T-helper 1 cell treated with Interleukin-12 subunit alpha and Interleukin-12 subunit beta and Interleukin-4 antibody, amounts not matched to agents 30 μg/mL and 1 μg/mL, for 36 hours (primary cell): ENCODE data around the gene LRGUK.
"Not testable (repeated sequence)": the region's sequence is repeated elsewhere in the genome, so short reads cannot be mapped to it uniquely, and the experiment has no call there.

Experiments
- H3K27ac Mint-ChIP-seq: one replicate; pipeline ENCODE4 v1.8.0; 2021; ENCODE audit warnings: mild to moderate bottlenecking, mixed read lengths
- H3K27me3 Mint-ChIP-seq: one replicate; pipeline ENCODE4 v1.8.0; 2021; ENCODE audit warnings: low read depth, mixed read lengths
- H3K36me3 Mint-ChIP-seq: one replicate; pipeline ENCODE4 v1.8.0; 2021; ENCODE audit warnings: low read depth, mixed read lengths
- H3K4me1 Mint-ChIP-seq: one replicate; pipeline ENCODE4 v1.8.0; 2021; ENCODE audit warnings: low read depth, mixed read lengths
- H3K4me3 Mint-ChIP-seq: one replicate; pipeline ENCODE4 v1.8.0; 2021; ENCODE audit warnings: mild to moderate bottlenecking, moderate library complexity, mixed read lengths
- H3K9me3 Mint-ChIP-seq: one replicate; pipeline ENCODE4 v1.8.0; 2021; ENCODE audit warnings: mixed read lengths

The LRGUK gene

GRCh38 chr7:134278502-134279153 is 151.5 kb downstream of the LRGUK start:
- Mint-ChIP-seq H3K4me3 (no peak overlapping the region), H3K27ac (no peak overlapping the region), H3K36me3 (no peaks in the 10 kb centered on the region), H3K27me3 (peaks cover 17% of the 10 kb centered on the region), H3K9me3 (no peaks in the 10 kb centered on the region), H3K4me1 (no peaks in the 10 kb centered on the region)

- Mint-ChIP-seq H3K9me3 (no peaks in the 10 kb centered on the region), H3K27ac (no peak overlapping the region), H3K27me3 (peaks cover 17% of the 10 kb centered on the region), H3K36me3 (no peaks in the 10 kb centered on the region), H3K4me3 (no peak overlapping the region), H3K4me1 (no peaks in the 10 kb centered on the region)
These were observed 152.2 kb downstream of the LRGUK start for GRCh38 chr7:134279336-134279735.

- H3K27ac Mint-ChIP-seq = no peak overlapping the region
- H3K36me3 Mint-ChIP-seq = no peaks in the 10 kb centered on the region
- H3K4me3 Mint-ChIP-seq = no peak overlapping the region
- no peaks in the 10 kb centered on the region for H3K9me3 Mint-ChIP-seq
- H3K4me1 Mint-ChIP-seq = no peaks in the 10 kb centered on the region
- H3K27me3 Mint-ChIP-seq = peaks cover 15% of the 10 kb centered on the region
These were observed 152.8 kb downstream of the LRGUK start for GRCh38 chr7:134279898-134280297.

- peaks cover 10% of the 10 kb centered on the region for H3K27me3 Mint-ChIP-seq
These were observed 153.4 kb downstream of the LRGUK start for GRCh38 chr7:134280508-134280907.

GRCh38 chr7:134284011-134284410 is 156.9 kb downstream of the LRGUK start:
- no peak overlapping the region for H3K27ac Mint-ChIP-seq
- H3K4me1 Mint-ChIP-seq = no peaks in the 10 kb centered on the region
- H3K9me3 Mint-ChIP-seq = no peaks in the 10 kb centered on the region
- peaks cover 4% of the 10 kb centered on the region for H3K27me3 Mint-ChIP-seq
- no peak overlapping the region for H3K4me3 Mint-ChIP-seq
- no peaks in the 10 kb centered on the region for H3K36me3 Mint-ChIP-seq

More at GRCh38 chr7:134280508-134280907, 153.4 kb downstream of the LRGUK start:
- no peaks in the 10 kb centered on the region for H3K4me1 Mint-ChIP-seq
- H3K4me3 Mint-ChIP-seq = no peak overlapping the region
- H3K36me3 Mint-ChIP-seq = no peaks in the 10 kb centered on the region
- no peak overlapping the region for H3K27ac Mint-ChIP-seq
- H3K9me3 Mint-ChIP-seq = no peaks in the 10 kb centered on the region

- H3K36me3 Mint-ChIP-seq = no peaks in the 10 kb centered on the region
- H3K4me1 Mint-ChIP-seq = no peaks in the 10 kb centered on the region
- no peaks in the 10 kb centered on the region for H3K9me3 Mint-ChIP-seq
- no peaks in the 10 kb centered on the region for H3K27me3 Mint-ChIP-seq
- H3K27ac Mint-ChIP-seq = no peak overlapping the region
- no peak overlapping the region for H3K4me3 Mint-ChIP-seq
These were observed 157.8 kb downstream of the LRGUK start for GRCh38 chr7:134284952-134285351.

GRCh38 chr7:134287916-134288659 is 160.9 kb downstream of the LRGUK start:
- Mint-ChIP-seq H3K4me3 (no peak overlapping the region), H3K27me3 (no peaks in the 10 kb centered on the region), H3K36me3 (no peaks in the 10 kb centered on the region), H3K9me3 (no peaks in the 10 kb centered on the region), H3K4me1 (no peaks in the 10 kb centered on the region), H3K27ac (no peak overlapping the region)

- H3K36me3 Mint-ChIP-seq = peaks cover 5% of the 10 kb centered on the region
- H3K4me1 Mint-ChIP-seq = no peaks in the 10 kb centered on the region
- H3K9me3 Mint-ChIP-seq = no peaks in the 10 kb centered on the region
- H3K4me3 Mint-ChIP-seq = no peak overlapping the region
- no peaks in the 10 kb centered on the region for H3K27me3 Mint-ChIP-seq
- no peak overlapping the region for H3K27ac Mint-ChIP-seq
These were observed 162.3 kb downstream of the LRGUK start for GRCh38 chr7:134289423-134289822.

- Mint-ChIP-seq H3K27ac (no peak overlapping the region), H3K4me1 (no peaks in the 10 kb centered on the region), H3K27me3 (no peaks in the 10 kb centered on the region)
These were observed 162.7 kb downstream of the LRGUK start for GRCh38 chr7:134289841-134290240.

GRCh38 chr7:134290286-134290685 is 163.1 kb downstream of the LRGUK start:
- Mint-ChIP-seq H3K4me3 (no peak overlapping the region), H3K27me3 (no peaks in the 10 kb centered on the region), H3K36me3 (peaks cover 10% of the 10 kb centered on the region), H3K9me3 (no peaks in the 10 kb centered on the region), H3K27ac (no peak overlapping the region), H3K4me1 (no peaks in the 10 kb centered on the region)

More at GRCh38 chr7:134289841-134290240, 162.7 kb downstream of the LRGUK start:
- Mint-ChIP-seq H3K9me3 (no peaks in the 10 kb centered on the region), H3K36me3 (peaks cover 9% of the 10 kb centered on the region), H3K4me3 (no peak overlapping the region)

- H3K4me1 Mint-ChIP-seq = no peaks in the 10 kb centered on the region
- H3K4me3 Mint-ChIP-seq = no peak overlapping the region
- no peaks in the 10 kb centered on the region for H3K27me3 Mint-ChIP-seq
- no peaks in the 10 kb centered on the region for H3K9me3 Mint-ChIP-seq
- H3K36me3 Mint-ChIP-seq = peaks cover 18% of the 10 kb centered on the region
- no peak overlapping the region for H3K27ac Mint-ChIP-seq
These were observed 166.0 kb downstream of the LRGUK start for GRCh38 chr7:134293002-134293740.

- not testable (repeated sequence) for H3K27ac Mint-ChIP-seq, H3K9me3 Mint-ChIP-seq, H3K4me1 Mint-ChIP-seq, H3K4me3 Mint-ChIP-seq, H3K27me3 Mint-ChIP-seq
- H3K36me3 Mint-ChIP-seq = peaks cover 27% of the 10 kb centered on the region
These were observed 168.8 kb downstream of the LRGUK start for GRCh38 chr7:134295982-134296381.

GRCh38 chr7:134297489-134297888 is 170.3 kb downstream of the LRGUK start:
- H3K4me3 Mint-ChIP-seq = no peak overlapping the region
- H3K27ac Mint-ChIP-seq = no peak overlapping the region
- H3K36me3 Mint-ChIP-seq = peaks cover 31% of the 10 kb centered on the region
- no peaks in the 10 kb centered on the region for H3K27me3 Mint-ChIP-seq
- no peaks in the 10 kb centered on the region for H3K4me1 Mint-ChIP-seq
- no peaks in the 10 kb centered on the region for H3K9me3 Mint-ChIP-seq

- no peaks in the 10 kb centered on the region for H3K9me3 Mint-ChIP-seq
- H3K27me3 Mint-ChIP-seq = no peaks in the 10 kb centered on the region
- H3K36me3 Mint-ChIP-seq = peaks cover 29% of the 10 kb centered on the region
- H3K27ac Mint-ChIP-seq = no peak overlapping the region
- H3K4me1 Mint-ChIP-seq = no peaks in the 10 kb centered on the region
- H3K4me3 Mint-ChIP-seq = no peak overlapping the region
These were observed 172.0 kb downstream of the LRGUK start for GRCh38 chr7:134298902-134299683.
